ENCODE data around the gene TRPT1.

- no peak for TF ChIP-seq CTCF (conservative IDR thresholded peaks at IDR 0.05; ENCODE audit: low read depth in 2 of 2)
- TF ChIP-seq EZH2 (IDR thresholded peaks at IDR 0.05; ENCODE audit: low read depth, unreplicated experiment), result no peak
- no peak; the same call in 1 of the 2 replicates for TF ChIP-seq POLR2AphosphoS5 (IDR thresholded peaks at IDR 0.05; ENCODE audit: low read depth)
Observed at GRCh38 chr11:64250415-64251015, 24.5 kb upstream of the TRPT1 start.
